ENCODE measurements around the gene TTC28.

TTC28 gene

GRCh38 chr22:27990451-27990840 lies 689.2 kb downstream of the TTC28 start:
- no peak for TF ChIP-seq ZNF555 (tag by site-specific recombination; conservative IDR thresholded peaks at IDR 0.05)
- TF ChIP-seq TSHZ1 (tag by site-specific recombination; IDR thresholded peaks at IDR 0.05; ENCODE audit: borderline replicate concordance) = no peak
- TF ChIP-seq BCL11B (tag by site-specific recombination; IDR thresholded peaks at IDR 0.05; ENCODE audit: low read depth) = no peak
- no peak for TF ChIP-seq ZNF274 (IDR thresholded peaks at IDR 0.05; ENCODE audit: low read length)
- no peak for TF ChIP-seq ZNF274 (tag by site-specific recombination; IDR thresholded peaks at IDR 0.05; ENCODE audit: borderline replicate concordance)
- TF ChIP-seq ZNF843 (tag by site-specific recombination; IDR thresholded peaks at IDR 0.05) = no peak
- no peak for TF ChIP-seq ZNF426 (tag by site-specific recombination; IDR thresholded peaks at IDR 0.05)
- TF ChIP-seq ZNF558 (tag by site-specific recombination; IDR thresholded peaks at IDR 0.05) = no peak
- no peak for TF ChIP-seq ZNF202 (tag by site-specific recombination; IDR thresholded peaks at IDR 0.05; ENCODE audit: borderline replicate concordance)
- TF ChIP-seq ZNF174 (tag by site-specific recombination; IDR thresholded peaks at IDR 0.05) = no peak
- no peak for TF ChIP-seq SP7 (tag by site-specific recombination; IDR thresholded peaks at IDR 0.05)
- TF ChIP-seq TCF7L2 (IDR thresholded peaks at IDR 0.05; ENCODE audit: borderline replicate concordance, low read depth, low read length) = no peak
- no peak for TF ChIP-seq PATZ1 (tag by site-specific recombination; IDR thresholded peaks at IDR 0.05)
- TF ChIP-seq KLF9 (tag by site-specific recombination; IDR thresholded peaks at IDR 0.05; ENCODE audit: low read depth) = no peak
- no peak for TF ChIP-seq KLF7 (tag by site-specific recombination; IDR thresholded peaks at IDR 0.05; ENCODE audit: borderline replicate concordance)
- no peak for TF ChIP-seq ZFP69B (tag by site-specific recombination; IDR thresholded peaks at IDR 0.05)
- TF ChIP-seq GFI1B (tag by site-specific recombination; IDR thresholded peaks at IDR 0.05) = no peak
- POLR2A ChIA-PET = interaction anchor here (1.5 kb wide), 1 partner anchor 71 kb away, joined by 5 read pairs; the partner anchor contains the start of gene PITPNB
- no peaks in the 10 kb centered on the region for H3K4me1 ChIP-seq (ENCODE audit: control insufficient read depth, insufficient read depth, low read length)
- H3K36me3 ChIP-seq (ENCODE audit: control insufficient read depth in 2 of 2, insufficient read depth in 1 of 2, low read length in 2 of 2) = peaks cover 0 to 39% of the 10 kb centered on the region in 2 experiments; a peak in 1 of 3 replicates
- H3K4me3 ChIP-seq (ENCODE audit: low read depth, low read length) = no peak overlapping the region
- H3K9me3 ChIP-seq (ENCODE audit: control insufficient read depth, insufficient read depth, low read depth, low read length) = no peaks in the 10 kb centered on the region
- CTCF ChIA-PET = interaction anchor here (0.7 to 1.5 kb wide), 5 partner anchors 13 to 557 kb away, joined by 3 to 7 read pairs (median 5); no protein-coding TSS in a partner anchor
- no peak overlapping the region for H3K27ac ChIP-seq (ENCODE audit: extremely low read depth, low read depth, low read length)

GRCh38 chr22:27989758-27990450 lies 689.7 kb downstream of the TTC28 start:
- H3K4me1 ChIP-seq (ENCODE audit: control insufficient read depth, insufficient read depth, low read length) = no peaks in the 10 kb centered on the region
- H3K27ac ChIP-seq (ENCODE audit: extremely low read depth, low read depth, low read length) = no peak overlapping the region
- H3K4me3 ChIP-seq (ENCODE audit: low read depth, low read length) = no peak overlapping the region
- H3K9me3 ChIP-seq (ENCODE audit: control insufficient read depth, insufficient read depth, low read depth, low read length) = no peaks in the 10 kb centered on the region
- CTCF ChIA-PET = interaction anchor here (0.6 to 1.5 kb wide), 6 partner anchors 13 to 557 kb away, joined by 3 to 7 read pairs (median 4); no protein-coding TSS in a partner anchor
- peaks cover 0 to 39% of the 10 kb centered on the region in 2 experiments; a peak in 1 of 3 replicates for H3K36me3 ChIP-seq (ENCODE audit: control insufficient read depth in 2 of 2, insufficient read depth in 1 of 2, low read length in 2 of 2)
- POLR2A ChIA-PET = interaction anchor here (1.5 kb wide), 1 partner anchor 71 kb away, joined by 5 read pairs; the partner anchor contains the start of gene PITPNB
- TF ChIP-seq SP3 (tag by site-specific recombination; IDR thresholded peaks at IDR 0.05) = no peak
- TF ChIP-seq ZNF202 (tag by site-specific recombination; IDR thresholded peaks at IDR 0.05; ENCODE audit: borderline replicate concordance) = no peak
- no peak for TF ChIP-seq ZBTB48 (tag by site-specific recombination; IDR thresholded peaks at IDR 0.05)
- no peak for TF ChIP-seq RBAK (tag by site-specific recombination; IDR thresholded peaks at IDR 0.05)
- TF ChIP-seq ZNF19 (tag by site-specific recombination; IDR thresholded peaks at IDR 0.05; ENCODE audit: low read depth) = no peak
- no peak for TF ChIP-seq TCF7L2 (IDR thresholded peaks at IDR 0.05; ENCODE audit: borderline replicate concordance, low read depth, low read length)
- no peak for TF ChIP-seq ZSCAN4 (tag by site-specific recombination; IDR thresholded peaks at IDR 0.05)
- no peak for TF ChIP-seq ZFP3 (tag by site-specific recombination; IDR thresholded peaks at IDR 0.05; ENCODE audit: low read depth)
- no peak for TF ChIP-seq REST (tag by site-specific recombination; IDR thresholded peaks at IDR 0.05)

Data from HEK293 (cell line).